HG02852 (cell line): ENCODE results near the gene SUGCT.

Experiments used
- ATAC-seq: cut with Tn5 transposase; IDR thresholded peaks from one replicate; pipeline ENCODE4 v1.9.1; 2021; ENCODE audit warnings: mild to moderate bottlenecking, moderate library complexity; ENCODE audit not compliant: unreplicated experiment

The SUGCT gene

DNA sequence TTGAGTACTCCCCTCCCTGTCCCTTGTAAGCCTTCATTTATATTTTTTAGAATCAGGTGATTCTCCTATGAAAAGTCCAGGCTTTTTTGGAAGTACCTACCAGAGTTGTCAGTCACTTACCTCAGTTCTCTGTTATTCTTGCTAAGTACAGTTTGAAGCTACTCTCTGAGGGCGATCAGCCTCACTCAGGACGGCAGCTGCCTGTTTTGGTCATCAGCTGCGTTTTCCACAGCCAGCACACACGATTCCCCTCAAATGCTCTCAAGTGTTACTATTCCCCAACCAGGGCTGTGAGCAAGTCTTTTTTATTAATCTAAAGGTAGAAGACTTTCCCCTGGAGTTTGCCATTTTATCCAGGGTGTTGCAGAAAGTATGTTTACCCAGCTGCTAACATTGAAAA lies 328.6 kb downstream of the SUGCT start:
- ATAC-seq, result no peak

DNA sequence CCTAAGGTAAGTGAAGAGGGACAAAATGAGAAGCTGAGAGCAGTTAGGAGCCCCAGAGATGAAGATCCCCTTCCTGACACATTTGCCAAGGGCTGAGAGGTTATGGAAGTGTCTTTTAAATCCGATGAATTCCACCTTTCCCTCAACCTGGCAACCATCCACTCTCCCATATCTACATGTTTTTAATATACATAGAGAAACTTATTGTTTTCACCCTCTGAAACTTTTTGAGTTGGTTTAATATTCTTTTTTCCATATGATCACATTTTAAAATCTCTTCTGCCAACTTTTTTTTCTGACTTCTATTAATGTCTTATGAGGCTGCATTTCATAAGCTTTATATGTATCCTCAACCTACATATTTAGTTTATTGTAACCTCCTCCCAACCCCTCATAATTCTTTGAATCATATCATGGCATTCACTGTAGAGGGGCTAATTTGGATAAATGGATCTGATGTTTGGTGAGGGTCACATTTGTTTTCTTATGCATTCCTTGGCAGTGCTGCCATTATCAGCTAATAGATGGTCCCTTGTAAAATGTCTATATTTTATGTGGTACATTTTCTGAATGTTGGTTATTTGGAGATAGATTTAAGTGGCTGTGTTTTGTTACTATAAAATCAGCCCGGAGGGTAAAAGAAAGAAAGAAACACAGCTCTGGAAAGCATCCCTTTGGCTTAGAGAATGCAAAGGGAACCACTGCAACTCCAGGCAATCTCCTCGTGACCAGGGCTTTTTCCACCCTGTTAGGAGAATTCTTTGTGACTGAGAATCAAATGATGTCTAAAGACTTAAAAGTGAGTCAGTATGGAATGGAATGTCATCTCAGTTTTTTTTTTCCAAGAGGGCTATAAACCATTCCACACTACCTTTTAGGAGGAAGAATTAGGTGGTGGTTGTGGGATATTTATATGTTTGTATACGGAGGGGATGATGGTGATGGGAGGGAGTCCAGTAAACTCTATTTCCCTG lies 334.4 kb downstream of the SUGCT start:
- ATAC-seq, result no peak

DNA sequence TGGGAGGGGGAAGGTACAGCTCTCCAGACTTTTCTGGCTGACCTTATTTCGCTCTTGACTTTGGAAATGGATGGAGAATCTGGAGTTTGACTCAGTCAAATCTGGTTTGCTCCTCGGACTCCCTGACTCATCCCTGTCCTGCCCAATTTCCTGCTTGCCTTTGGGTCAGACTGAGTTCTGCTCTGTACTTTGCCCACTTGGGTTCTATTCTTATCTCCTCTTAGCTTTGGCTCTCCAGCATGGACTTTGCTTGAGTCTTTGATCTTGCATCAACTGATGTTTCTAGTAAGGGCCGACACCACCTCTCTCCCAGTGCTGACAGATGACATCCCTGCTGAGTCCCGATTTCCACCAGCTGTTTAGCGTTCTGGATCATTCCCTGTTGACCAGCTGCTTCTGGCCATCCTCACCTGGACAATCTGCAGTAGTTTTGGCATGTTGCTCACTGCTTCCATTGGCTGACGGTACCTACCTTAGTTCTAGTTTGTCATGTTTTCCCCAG lies 335.3 kb downstream of the SUGCT start:
- ATAC-seq, result no peak

DNA sequence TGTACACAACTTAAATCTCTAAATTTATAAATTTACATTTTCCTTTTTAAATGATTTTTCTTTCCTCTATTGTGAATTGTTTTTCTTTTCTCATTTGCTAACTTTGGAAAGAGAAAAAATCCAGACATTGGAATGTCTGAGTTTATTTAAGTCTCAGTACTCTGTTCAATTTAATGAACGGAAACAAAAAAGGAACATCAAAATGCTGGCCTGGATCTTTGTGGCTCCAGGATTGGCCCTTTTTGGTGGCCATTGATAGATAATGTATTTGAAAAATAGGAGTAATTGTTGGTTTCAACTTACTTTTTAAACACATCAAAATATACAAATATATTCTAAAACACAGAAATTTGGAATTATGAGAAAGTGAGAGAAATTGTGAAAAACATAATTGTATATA lies 336.0 kb downstream of the SUGCT start:
- ATAC-seq, result no peak

DNA sequence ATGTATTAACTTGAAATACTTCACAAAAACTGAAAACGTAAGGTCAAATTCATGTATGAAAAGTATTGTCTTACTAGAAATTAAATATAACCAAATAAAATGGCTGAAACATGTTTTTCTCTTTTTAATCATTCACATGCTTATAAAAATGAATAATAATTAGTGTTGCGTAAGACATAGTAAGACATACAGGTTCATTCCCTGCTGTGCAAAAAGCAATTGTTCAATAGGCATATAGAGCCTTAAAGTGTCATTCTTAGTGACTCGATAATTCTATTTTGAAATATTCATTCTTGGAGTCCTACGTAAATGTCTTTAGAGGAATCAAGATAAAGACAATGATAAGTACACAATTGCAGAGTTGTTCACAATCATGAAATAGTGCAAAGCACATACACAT lies 337.1 kb downstream of the SUGCT start:
- no peak for ATAC-seq

DNA sequence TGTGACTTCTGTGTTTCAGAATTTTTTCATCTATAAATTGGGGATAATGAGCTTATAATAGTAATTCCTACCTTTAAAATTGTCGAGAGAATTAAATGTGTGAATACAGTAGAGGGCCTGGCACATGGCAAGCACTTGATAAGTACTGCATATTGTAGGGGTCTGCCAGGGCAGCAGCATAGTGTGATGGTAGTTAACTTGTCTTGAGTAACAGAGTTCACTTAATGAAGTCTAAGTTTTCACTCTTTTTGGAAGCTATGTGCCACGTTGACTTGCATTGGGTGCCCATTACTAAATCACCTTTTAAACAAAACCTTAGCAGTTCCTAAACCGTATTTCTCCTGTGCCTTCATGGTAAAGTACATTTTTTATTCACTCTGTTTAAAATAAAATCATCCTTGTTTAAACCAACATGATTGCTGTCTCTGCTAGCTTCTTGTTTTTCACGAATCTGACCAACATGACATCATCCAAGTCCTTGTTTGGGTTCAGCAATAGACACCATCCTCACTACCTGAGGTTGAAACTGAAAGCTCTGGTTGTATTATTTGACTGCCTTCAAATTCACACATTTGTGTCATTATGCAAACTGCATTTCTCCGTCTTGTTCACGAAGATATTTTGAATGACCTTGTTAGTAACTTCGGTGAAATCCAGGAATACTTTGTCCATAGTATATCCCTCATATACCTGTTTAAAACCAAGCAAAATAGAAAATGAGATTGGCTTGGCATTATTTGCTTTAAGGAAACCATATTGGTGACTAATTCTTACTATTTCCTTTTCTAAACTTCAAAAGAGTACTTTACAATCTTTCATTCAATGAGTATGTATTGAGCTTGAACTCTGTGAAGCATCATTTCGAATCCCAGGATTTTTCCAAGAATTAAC lies 340.2 kb downstream of the SUGCT start:
- ATAC-seq, result peak; percentile 100

DNA sequence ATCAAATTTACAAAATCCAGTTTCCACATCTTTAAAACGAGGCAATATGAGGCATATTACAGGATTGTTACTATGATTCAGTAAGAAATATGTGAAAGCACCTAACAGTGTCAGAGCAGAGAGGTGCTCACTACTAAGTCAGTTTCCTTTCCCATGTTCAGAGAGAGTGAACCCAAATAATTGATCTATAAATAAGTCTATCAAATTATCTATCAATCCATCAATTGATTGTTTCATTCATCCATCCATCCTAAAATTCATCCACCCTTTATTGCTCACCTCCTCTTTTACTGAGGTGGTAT lies 340.8 kb downstream of the SUGCT start:
- no peak for ATAC-seq

DNA sequence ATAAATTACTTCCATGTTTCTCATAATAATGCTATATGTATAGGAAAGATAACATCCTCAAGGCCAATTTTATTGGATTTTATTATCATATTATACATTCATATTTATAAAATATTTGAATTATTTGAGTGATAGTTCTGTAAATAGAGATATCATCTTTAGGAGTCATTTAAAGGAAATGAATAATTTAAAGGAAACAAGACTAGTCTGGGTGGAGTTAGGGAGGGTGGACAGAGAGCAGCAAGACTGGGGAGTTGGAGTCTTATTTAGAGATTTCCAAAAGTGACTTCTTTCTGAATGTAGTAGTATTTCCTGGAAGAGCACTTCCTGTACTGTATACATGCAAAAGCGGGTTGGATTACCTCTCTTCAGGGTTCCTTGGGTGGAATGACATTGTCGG lies 342.3 kb downstream of the SUGCT start:
- no peak for ATAC-seq

DNA sequence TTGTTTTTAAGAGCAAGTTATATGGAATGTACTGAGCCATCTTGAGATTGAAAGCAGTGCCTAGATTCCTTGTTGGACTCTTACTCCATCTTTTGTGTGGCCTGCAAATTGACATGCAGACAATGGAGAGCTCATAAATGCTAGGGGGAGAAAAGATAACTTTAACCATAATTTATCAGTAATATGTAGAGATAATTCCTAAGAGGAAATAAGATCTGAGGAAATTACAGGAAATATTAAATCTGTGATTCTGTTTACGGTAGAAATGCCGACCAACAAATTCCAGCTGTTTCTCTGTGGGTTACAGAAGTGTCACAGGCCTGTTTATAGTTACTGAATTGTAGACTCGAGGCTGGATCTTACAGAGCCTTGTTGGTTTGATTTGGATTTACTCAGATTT lies 348.0 kb downstream of the SUGCT start:
- no peak for ATAC-seq

DNA sequence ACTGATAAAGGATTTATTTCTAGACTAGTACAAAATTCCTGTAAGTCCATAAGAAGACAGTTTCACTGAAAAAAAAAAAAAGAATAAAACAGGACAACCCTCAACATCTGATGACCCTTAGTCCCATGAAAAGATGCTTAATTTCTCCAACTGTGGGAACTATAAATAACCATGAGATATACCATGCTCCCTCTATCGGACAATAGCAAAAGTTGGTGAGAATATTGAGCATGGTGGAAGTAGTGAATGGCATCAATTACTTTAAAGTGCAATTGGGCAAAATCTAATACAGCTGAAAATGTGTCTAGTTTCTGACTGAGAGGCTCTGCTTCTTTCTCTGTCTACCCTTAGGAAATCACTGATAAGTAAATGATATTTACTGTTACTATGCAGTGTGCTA lies 348.8 kb downstream of the SUGCT start:
- no peak for ATAC-seq

DNA sequence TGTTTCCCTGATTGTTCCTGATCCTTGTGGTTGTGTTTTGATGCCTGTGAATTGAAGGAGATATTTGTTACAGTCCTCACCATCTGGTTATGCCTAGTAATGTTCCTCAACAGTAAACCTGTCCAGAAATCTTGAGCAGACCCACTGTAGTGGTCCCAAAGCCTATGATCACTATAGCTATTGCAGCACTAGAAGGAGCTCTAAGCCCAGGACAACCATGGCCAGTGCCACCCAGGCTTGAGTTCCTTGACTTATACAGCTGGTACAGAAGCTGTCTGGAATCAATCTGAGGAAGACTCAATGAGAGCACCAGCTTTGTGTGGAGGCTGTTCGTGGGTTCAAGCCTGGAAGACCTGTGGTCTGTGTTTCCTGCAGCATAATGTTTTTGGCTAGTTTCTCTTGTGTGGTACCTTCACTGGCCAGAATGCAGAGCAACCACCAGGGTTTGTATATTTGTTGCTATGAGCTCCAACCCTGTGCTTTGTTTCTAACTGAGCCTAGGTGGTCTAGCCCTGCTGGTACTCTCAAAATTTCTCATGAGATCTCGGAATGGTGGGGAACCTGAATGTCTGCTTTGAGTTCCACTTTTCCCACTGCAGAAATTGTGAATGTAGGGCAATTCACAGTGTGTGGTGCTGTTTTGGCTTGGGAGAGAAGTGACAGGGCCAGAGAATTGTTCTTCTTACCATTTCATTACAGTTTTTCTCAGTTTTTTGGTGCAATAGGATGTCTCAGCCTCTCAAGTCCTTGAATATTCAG lies 355.2 kb downstream of the SUGCT start:
- ATAC-seq, result no peak

DNA sequence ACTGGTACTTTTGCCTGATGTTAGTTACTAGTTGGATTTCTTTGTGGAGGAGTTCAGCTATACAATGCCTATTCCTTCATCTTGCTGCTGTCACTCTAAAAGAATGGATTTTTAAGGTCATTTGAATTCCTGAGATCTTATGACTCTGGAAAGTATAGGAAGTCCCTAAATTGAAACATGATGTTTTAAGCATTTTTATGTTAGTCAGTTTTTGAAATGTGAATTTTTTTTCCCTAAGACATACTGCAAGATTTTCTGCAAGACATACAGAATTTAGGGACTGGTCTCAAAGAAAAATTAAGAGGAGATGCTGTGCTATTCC lies 355.8 kb downstream of the SUGCT start:
- no peak for ATAC-seq

DNA sequence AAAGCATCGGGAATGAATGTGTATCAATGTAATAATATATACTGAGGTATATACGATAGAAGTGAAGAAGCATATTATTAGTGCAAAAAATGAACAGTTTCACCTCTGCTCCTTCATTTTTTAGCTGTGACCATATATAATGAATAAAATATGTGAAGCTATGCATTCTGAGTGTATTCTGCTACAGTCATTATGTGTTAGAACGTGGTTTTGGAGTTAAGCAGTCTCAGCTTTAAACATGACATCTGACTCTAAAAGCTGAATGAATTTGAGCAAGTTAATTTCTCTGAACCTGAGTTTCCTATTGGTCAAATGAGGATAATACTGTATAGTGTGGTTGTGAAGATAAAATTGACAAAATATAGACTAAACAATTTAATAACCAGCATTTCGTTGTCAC lies 358.1 kb downstream of the SUGCT start:
- no peak for ATAC-seq

DNA sequence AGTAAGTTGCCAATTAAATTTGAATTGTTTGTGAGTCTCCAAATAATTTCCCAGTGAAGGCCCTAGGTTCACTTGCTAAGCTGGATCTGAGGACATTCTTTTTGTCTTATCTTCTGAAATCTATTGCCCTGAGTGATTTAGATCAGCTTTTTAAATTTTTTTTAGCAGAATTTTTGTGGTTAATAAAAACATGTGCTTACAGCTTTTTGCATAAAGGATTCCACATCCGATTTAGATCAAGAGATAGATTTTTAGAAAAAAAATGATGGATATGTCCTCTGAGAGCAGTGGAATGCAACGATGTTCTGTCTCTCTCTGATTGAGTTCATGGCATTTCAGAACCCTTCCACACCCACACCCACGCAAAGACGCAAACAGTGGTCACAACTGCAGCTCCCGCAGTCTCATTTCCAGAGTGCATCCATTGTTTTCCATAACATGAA lies 358.8 kb downstream of the SUGCT start:
- ATAC-seq, result no peak

DNA sequence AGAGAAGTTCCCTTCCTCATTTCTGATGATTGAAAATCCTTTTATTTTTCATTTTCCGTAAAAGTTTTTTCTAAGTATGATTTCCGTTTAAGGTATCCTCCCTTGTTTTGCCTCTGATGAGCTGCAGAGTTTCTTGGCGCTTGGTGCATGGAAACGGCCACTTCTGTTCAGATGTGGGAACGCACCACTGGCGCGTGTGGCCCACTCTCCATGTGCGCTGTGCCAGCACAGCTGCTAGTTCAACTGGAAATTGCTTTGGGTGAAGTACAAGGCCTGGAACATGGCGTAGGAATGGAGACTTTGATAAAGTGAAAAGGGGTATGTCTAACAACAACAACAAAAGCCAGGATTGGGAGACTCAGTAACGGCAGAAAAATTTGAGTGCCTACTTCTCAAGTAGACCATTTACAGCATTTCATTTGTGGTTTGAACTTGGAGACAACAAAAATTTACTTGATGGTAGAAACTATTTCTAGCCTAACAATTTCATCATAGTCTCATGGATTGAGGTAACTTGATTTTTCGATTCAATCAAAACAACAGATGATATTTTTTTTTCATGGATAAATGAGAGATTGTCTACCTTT lies 364.2 kb downstream of the SUGCT start:
- no peak for ATAC-seq

DNA sequence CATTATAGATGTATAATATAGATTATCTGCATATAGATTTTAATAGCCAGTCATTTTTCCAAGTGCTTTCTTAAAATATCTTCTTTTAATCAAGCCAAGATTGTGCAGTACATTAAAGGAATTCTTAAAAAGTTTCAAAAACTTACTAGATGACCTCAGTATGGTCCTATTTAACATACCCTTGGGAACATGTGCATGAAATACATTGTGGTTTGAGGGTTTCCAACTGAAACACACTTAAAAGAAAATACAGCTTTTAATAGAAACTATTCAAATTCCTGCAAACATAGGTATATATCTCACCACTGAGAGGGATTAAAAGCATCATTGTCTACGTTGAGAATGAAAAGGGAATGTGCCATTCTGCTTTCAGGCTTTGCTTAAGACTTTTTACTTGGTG lies 364.9 kb downstream of the SUGCT start:
- ATAC-seq, result no peak

DNA sequence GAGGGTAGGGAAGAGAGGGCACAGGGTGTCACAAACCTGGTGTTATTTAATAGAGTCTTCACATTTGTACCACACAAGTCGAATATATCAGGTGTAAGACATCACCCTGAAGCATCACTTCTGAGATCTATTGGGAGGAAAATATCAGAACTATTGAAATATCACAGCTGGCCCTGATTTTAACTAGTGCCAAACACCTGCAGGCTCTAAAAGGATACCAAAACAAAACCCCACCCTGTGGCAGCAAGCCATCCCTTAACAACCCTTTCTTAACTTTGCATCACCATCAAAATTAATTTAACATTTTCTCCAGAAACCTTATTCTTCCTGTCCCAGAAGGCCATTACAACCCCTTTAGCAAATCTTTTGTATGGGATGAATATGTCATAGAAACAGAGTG lies 365.4 kb downstream of the SUGCT start:
- ATAC-seq, result no peak

DNA sequence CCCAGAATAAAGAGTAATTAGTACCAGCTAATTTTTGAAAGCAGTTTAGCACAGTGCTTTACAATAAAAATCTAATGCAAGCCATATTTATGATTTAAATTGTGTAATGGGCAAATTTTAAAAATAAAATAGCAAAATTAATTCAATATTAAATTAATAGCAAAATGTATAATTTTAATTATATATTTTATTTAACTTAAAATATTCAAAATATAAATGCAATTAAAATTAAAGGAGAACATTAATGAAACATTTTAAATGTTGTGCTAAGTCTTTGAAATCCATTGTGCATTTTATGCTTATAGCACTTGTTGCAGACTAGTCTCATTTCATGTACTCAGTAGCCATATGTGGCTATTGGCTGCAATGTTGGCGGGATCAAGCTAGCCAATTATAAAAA lies 367.6 kb downstream of the SUGCT start:
- no peak for ATAC-seq

DNA sequence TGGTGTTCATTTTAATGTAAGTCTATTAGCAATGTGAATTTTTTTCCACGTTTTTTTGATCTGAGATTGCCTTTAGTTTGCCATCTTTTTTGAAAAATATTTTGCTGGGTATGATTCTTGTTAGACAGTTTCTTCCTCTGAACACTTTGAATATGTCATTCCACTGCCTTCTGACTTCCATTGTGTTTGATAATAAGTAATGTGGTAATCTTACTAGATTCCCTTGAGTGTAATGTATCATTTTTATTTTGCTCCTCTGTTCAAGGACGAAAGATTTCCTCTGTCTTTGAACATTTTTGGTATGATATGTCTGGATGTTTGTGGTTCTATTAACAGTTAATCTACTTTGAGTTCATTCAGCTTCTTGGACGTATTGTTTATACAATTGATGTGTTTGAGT lies 371.4 kb downstream of the SUGCT start:
- no peak for ATAC-seq

DNA sequence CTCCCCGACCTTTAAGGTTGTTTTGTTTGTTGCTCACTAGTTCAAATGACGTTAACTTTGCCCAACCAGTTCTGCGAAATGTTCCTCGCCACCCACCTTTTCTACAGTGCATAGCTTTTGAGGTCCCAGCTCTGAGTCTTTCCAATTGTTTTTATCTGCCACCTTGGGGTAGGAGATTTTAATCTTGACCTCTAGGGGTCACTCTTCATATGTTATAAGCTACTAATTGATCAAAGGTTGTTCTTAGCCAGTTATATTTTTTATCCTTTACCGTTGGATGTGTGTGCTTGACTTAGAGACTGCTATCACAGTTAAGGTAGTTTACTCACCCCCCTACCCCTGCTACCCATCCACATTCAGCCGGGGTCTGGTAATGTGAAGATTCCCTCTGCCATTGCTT lies 372.4 kb downstream of the SUGCT start:
- ATAC-seq, result no peak
